Type B pancreatic cell (in vitro differentiated cells): ENCODE measurements around the gene GLIS1. TPM values are rescaled to one million over a fixed set of nuclear protein-coding genes. Genes with fewer than 3 reads are reported as not detected.

Experiments used
- DNase-seq: peaks from one replicate; pipeline ENCODE4 v3.0.0; 2021; ENCODE audit warnings: mixed read lengths; ENCODE audit not compliant: unreplicated experiment; ENCODE audit errors: extremely low spot score
- H3K27ac Mint-ChIP-seq: 2 replicates; pipeline ENCODE4 v1.8.0; 2021; ENCODE audit warnings: mild to moderate bottlenecking, mixed read lengths
- H3K27me3 Mint-ChIP-seq: 2 replicates; pipeline ENCODE4 v1.8.0; 2021; ENCODE audit warnings: mixed read lengths
- H3K36me3 Mint-ChIP-seq: 2 replicates; pipeline ENCODE4 v1.8.0; 2021; ENCODE audit warnings: mixed read lengths
- H3K4me1 Mint-ChIP-seq: one replicate; pipeline ENCODE4 v1.8.0; 2021; ENCODE audit warnings: mixed read lengths; ENCODE audit not compliant: unreplicated experiment
- H3K4me3 Mint-ChIP-seq: 2 replicates; pipeline ENCODE4 v1.8.0; 2021; ENCODE audit warnings: mild to moderate bottlenecking, mixed read lengths
- H3K9me3 Mint-ChIP-seq: 2 replicates; pipeline ENCODE4 v1.8.0; 2021; ENCODE audit warnings: mixed read lengths
- CTCF ChIP-seq: fragments of 200-600 bp; sonication (generic); conservative IDR thresholded peaks from 2 replicates; pipeline ENCODE4 v1.5.0; 2021; ENCODE audit warnings: antibody characterized with exemption, mild to moderate bottlenecking
- total RNA-seq: library from RNA; stranded (reverse); gene quantifications from 2 replicates; pipeline ENCODE4 v1.2.1, GENCODE V29; 2021; ENCODE audit warnings: low replicate concordance

The GLIS1 gene
- total RNA-seq, 1 donor from 2014 or later: 2.1 TPM

- Mint-ChIP-seq H3K4me3 (no peak overlapping the region), H3K9me3 (no peaks in the 10 kb centered on the region), H3K4me1 (peaks cover 16% of the 10 kb centered on the region), H3K27me3 (peaks cover 2% of the 10 kb centered on the region), H3K27ac (no peak overlapping the region), H3K36me3 (no peaks in the 10 kb centered on the region)
- TF ChIP-seq CTCF: no peak
- no peak for DNase-seq
These were observed 238.5 kb downstream of the GLIS1 start for GRCh38 chr1:53500204-53501064.

- peaks cover 2% of the 10 kb centered on the region for H3K27me3 Mint-ChIP-seq
- no peak overlapping the region for H3K4me3 Mint-ChIP-seq
- no peaks in the 10 kb centered on the region for H3K36me3 Mint-ChIP-seq
- no peak overlapping the region for H3K27ac Mint-ChIP-seq
- TF ChIP-seq CTCF: no peak
- H3K9me3 Mint-ChIP-seq: no peaks in the 10 kb centered on the region
- DNase-seq: no peak
- peaks cover 16% of the 10 kb centered on the region for H3K4me1 Mint-ChIP-seq
These were observed 239.4 kb downstream of the GLIS1 start for GRCh38 chr1:53499257-53500203.

GRCh38 chr1:53498555-53499131 is 240.3 kb downstream of the GLIS1 start:
- TF ChIP-seq CTCF: no peak
- Mint-ChIP-seq H3K9me3 (no peaks in the 10 kb centered on the region), H3K27ac (no peak overlapping the region), H3K36me3 (no peaks in the 10 kb centered on the region), H3K4me3 (no peak overlapping the region), H3K27me3 (peaks cover 2% of the 10 kb centered on the region), H3K4me1 (peaks cover 11% of the 10 kb centered on the region)
- DNase-seq: no peak

- no peak for DNase-seq
- no peak for TF ChIP-seq CTCF
- no peaks in the 10 kb centered on the region for H3K9me3 Mint-ChIP-seq
- peaks cover 9% of the 10 kb centered on the region for H3K4me1 Mint-ChIP-seq
- no peak overlapping the region for H3K27ac Mint-ChIP-seq
- peaks cover 5% of the 10 kb centered on the region for H3K27me3 Mint-ChIP-seq
- no peaks in the 10 kb centered on the region for H3K36me3 Mint-ChIP-seq
- no peak overlapping the region for H3K4me3 Mint-ChIP-seq
These were observed 243.2 kb downstream of the GLIS1 start for GRCh38 chr1:53495633-53496345.

- peaks cover 30% of the 10 kb centered on the region for H3K27me3 Mint-ChIP-seq
- no peak overlapping the region for H3K4me3 Mint-ChIP-seq
- H3K27ac Mint-ChIP-seq: no peak overlapping the region
- no peak for DNase-seq
- H3K9me3 Mint-ChIP-seq: no peaks in the 10 kb centered on the region
- H3K4me1 Mint-ChIP-seq: peaks cover 8% of the 10 kb centered on the region
- TF ChIP-seq CTCF: no peak
- H3K36me3 Mint-ChIP-seq: no peaks in the 10 kb centered on the region
These were observed 248.6 kb downstream of the GLIS1 start for GRCh38 chr1:53490351-53490750.
